ENCODE results near the gene MYBPC2. TPM values are rescaled to one million over a fixed set of nuclear protein-coding genes. Genes with fewer than 3 reads are reported as not detected.
A peak's percentile ranks its signal among the peaks of the same experiment; 100 is the strongest.

The MYBPC2 gene
- under 1 TPM in 1 of 4 donors, not detected in 3; 0.21 TPM for total RNA-seq

GRCh38 chr19:50432221-50433028, at the start of gene MYBPC2:
Gene MYBPC2 (plus strand): TSS chr19:50432892. CDS start chr19:50432954, 62 bp downstream.
- no peak for TF ChIP-seq POLR2A (IDR thresholded peaks at IDR 0.05)
- no peak for TF ChIP-seq CTCF (IDR thresholded peaks at IDR 0.05)
- TF ChIP-seq EP300 (IDR thresholded peaks at IDR 0.05): no peak
- peak within 1 kb of the TSS; percentile 42 to 78 (median 64) for H3K4me3 ChIP-seq
- H3K9me3 ChIP-seq: no peaks in the 10 kb centered on the region
- H3K36me3 ChIP-seq: no peaks in the 10 kb centered on the region
- DNase-seq (ENCODE audit: low spot score in 2 of 2): no peak
- 3 to 8% methylated on average over 21 to 23 of the region's 40 CpGs for WGBS, 2 donors
- H3K4me1 ChIP-seq: peaks cover 0 to 30% (median 19%) of the 10 kb centered on the region in 4 donors
- peak within 1 kb of the TSS; percentile 14 to 77 (median 64) for H3K27ac ChIP-seq
- H3K27me3 ChIP-seq: peaks cover 0 to 74% of the 10 kb centered on the region in 2 donors

DNA sequence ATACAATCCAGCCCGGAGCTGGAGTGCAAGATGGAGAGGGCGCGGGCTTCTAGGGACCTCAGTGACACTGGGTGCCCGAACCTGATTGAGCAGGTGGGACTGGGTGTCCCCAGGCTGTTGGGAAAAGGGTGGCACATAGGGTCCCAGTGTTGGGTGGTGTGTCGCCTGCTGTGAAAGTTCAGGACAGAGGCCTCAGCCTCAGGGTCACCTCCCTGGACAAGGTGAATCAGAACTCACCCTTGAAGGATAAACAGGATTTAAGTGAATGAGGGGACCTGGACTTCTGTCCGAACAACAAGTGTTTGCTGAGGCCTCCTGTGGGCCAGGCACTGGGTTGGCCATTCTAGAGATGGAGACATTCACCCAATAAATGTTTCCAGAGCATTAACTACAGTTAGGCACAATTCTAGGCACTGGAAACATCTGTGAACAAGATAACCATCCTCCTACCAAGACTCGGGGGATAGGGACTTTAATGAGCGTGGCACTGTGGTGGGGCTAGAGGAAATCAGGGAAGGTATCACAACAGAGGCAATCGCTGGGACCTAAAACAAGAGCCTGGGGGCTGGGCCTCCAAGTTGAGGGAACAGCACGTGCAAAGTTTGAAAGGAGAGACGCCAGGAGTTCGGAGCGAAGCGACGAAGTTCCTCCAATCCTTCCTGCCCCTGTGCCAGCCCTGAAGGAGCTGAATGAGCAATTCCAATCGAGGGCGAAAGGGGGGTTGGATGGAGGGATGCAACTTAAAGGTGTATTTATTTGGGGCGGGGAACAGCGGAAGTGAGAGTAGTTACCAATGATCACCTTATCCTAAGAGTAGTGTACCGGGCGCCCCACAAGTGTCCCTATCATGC, 49.5 kb upstream of the MYBPC2 start:
- peak overlapping the region; percentile 58 to 69 (median 66) for H3K4me3 ChIP-seq
- WGBS, 2 donors: 54 to 62% methylated on average over 21 of the region's 21 CpGs
- H3K9me3 ChIP-seq: no peaks in the 10 kb centered on the region
- peak in 1 of 2 donors; percentile 11 for DNase-seq (ENCODE audit: low spot score in 2 of 2)
- H3K27ac ChIP-seq: peak overlapping the region; percentile 82 to 92 (median 86)
- H3K27me3 ChIP-seq: no peaks in the 10 kb centered on the region
- TF ChIP-seq CTCF (IDR thresholded peaks at IDR 0.05): no peak
- no peak for TF ChIP-seq POLR2A (IDR thresholded peaks at IDR 0.05)
- no peak for TF ChIP-seq EP300 (IDR thresholded peaks at IDR 0.05)
- peaks cover 0 to 69% (median 17%) of the 10 kb centered on the region in 3 donors for H3K36me3 ChIP-seq
- H3K4me1 ChIP-seq: peaks cover 0 to 58% (median 29%) of the 10 kb centered on the region in 4 donors

GRCh38 chr19:50383852-50384684, 48.6 kb upstream of the MYBPC2 start, which contains the start of gene POLD1:
Gene POLD1 (plus strand): TSS chr19:50384347. CDS start chr19:50398852, 14,505 bp downstream.
- Histone ChIP-seq H3K27me3 (no peaks in the 10 kb centered on the region), H3K27ac (peak within 1 kb of the TSS; percentile 82 to 92 (median 86)), H3K4me3 (peak within 1 kb of the TSS; percentile 58 to 69 (median 66)), H3K36me3 (peaks cover 0 to 60% (median 9%) of the 10 kb centered on the region in 3 donors), H3K9me3 (no peaks in the 10 kb centered on the region), H3K4me1 (peaks cover 0 to 50% (median 27%) of the 10 kb centered on the region in 4 donors)
- TF ChIP-seq CTCF (IDR thresholded peaks at IDR 0.05) (peak in 2 of 5 experiments; percentile 13 to 25), EP300 (IDR thresholded peaks at IDR 0.05) (peak; percentile 76 to 89), POLR2A (IDR thresholded peaks at IDR 0.05) (peak in 1 of 2 donors; percentile 40)
- peak; percentile 96 to 98 for DNase-seq (ENCODE audit: low spot score in 2 of 2)
- WGBS, 2 donors: 1 to 2% methylated on average over 51 to 62 of the region's 78 CpGs

- WGBS, 2 donors: 6 to 11% methylated on average over 25 to 26 of the region's 26 CpGs
- H3K27ac ChIP-seq: peak overlapping the region; percentile 82 to 92 (median 86)
- TF ChIP-seq POLR2A (IDR thresholded peaks at IDR 0.05): no peak
- no peak for TF ChIP-seq EP300 (IDR thresholded peaks at IDR 0.05)
- no peak for TF ChIP-seq CTCF (IDR thresholded peaks at IDR 0.05)
- peaks cover 0 to 41% (median 21%) of the 10 kb centered on the region in 4 donors for H3K4me1 ChIP-seq
- DNase-seq (ENCODE audit: low spot score in 2 of 2): no peak
- peaks cover 0 to 52% (median under 1%) of the 10 kb centered on the region in 3 donors for H3K36me3 ChIP-seq
- peak overlapping the region; percentile 58 to 69 (median 66) for H3K4me3 ChIP-seq
- no peaks in the 10 kb centered on the region for H3K27me3 ChIP-seq
- no peaks in the 10 kb centered on the region for H3K9me3 ChIP-seq
Observed at GRCh38 chr19:50384685-50385535, 47.8 kb upstream of the MYBPC2 start.

All from tibial nerve (tissue), 4 donors.